Left renal pelvis (tissue), 4 donors: ENCODE results near the gene TOE1. TPM values are rescaled to one million over a fixed set of nuclear protein-coding genes. Genes with fewer than 3 reads are reported as not detected.

Experiments
- polyA plus RNA-seq, 4 donors: library from polyadenylated mRNA; unstranded; fragments of 120-200 nt; gene quantifications; one replicate each; pipeline ENCODE4 v1.2.1, GENCODE V29; 2013; ENCODE audit not compliant: insufficient read length in 4 of 4

The TOE1 gene
- polyA plus RNA-seq, 4 donors, result 10.7 to 15.8 (median 14.0) TPM

Other genes with a start within 250 kb of the TOE1 start
- gene ZSWIM5, start 133.6 kb upstream of the TOE1 start, polyA plus RNA-seq, result 1 to 10 TPM; 4.1 to 7.9 (median 6.8) TPM
- 1 to 10 TPM; 1.7 to 3.8 (median 3.1) TPM for gene HPDL, start 13.3 kb upstream of the TOE1 start, polyA plus RNA-seq
- 10 to 100 TPM; 18.5 to 40.8 (median 27.3) TPM for gene MUTYH, start 270 bp downstream of the TOE1 start, polyA plus RNA-seq
- gene TESK2, start 151.0 kb downstream of the TOE1 start, polyA plus RNA-seq, result 1 to 10 TPM; 3.5 to 7.1 (median 6.2) TPM
- 1 to 10 TPM; 1.3 to 2.1 (median 1.8) TPM for gene CCDC163, start 159.9 kb downstream of the TOE1 start, polyA plus RNA-seq
- gene MMACHC, start 160.1 kb downstream of the TOE1 start, polyA plus RNA-seq, result 10 to 100 TPM; 10.5 to 14.3 (median 13.2) TPM
- gene PRDX1, start 181.7 kb downstream of the TOE1 start, polyA plus RNA-seq, result 100 to 1,000 TPM; 254 to 394 (median 328) TPM
- 100 to 1,000 TPM; 153 to 301 (median 262) TPM for gene AKR1A1, start 210.7 kb downstream of the TOE1 start, polyA plus RNA-seq
- gene NASP, start 243.9 kb downstream of the TOE1 start, polyA plus RNA-seq, result 100 to 1,000 TPM; 233 to 360 (median 319) TPM